ENCODE measurements around the gene DHX36.

DNA sequence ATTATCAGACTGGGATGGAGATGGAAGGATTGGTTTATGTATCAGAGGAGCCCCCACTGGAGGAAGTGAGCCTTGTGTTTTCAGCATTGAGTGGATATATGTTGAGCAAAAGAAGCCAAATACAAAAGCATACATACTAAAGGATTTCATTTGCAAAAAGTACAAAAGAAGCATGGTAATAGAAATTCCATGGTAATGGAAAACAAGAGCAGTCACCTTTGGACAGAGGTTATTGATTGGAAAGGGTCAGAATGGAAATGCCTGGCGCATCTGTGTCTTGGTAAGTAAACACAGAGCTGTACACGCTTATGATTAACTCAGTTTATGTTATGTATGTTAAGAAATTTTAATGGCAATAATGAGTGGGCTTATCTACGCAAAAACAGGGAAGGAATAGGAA lies 72.7 kb downstream of the DHX36 start:
- TF ChIP-seq CTCF (IDR thresholded peaks at IDR 0.05): no peak
- no peak for TF ChIP-seq POLR2A (IDR thresholded peaks at IDR 0.05)

Measured in adrenal gland (tissue), 5 donors.